GM12878 (cell line): ENCODE results near the gene TMOD3.

Experiments used
- CTCF ChIP-seq, 3 experiments: IDR thresholded peaks in 2 of 3; conservative IDR thresholded peaks in 1 of 3; 2 replicates each; pipeline ENCODE4 v1.5.1; 2011; ENCODE audit warnings: low read depth in 3 of 3, low read length in 3 of 3, mild to moderate bottlenecking in 3 of 3, control low read depth in 2 of 3, moderate library complexity in 2 of 3, inconsistent platforms in 1 of 3, mixed read lengths in 1 of 3; ENCODE audit not compliant: control insufficient read depth in 2 of 3, insufficient read depth in 1 of 3; ENCODE audit errors: extremely low read depth in 1 of 3
- ETV6 ChIP-seq, 2 experiments: fragments of 450-650 bp in 1 of 2; IDR thresholded peaks in 1 of 2; conservative IDR thresholded peaks in 1 of 2; 2 replicates each; pipeline ENCODE4 v1.6.1; 2014; ENCODE audit warnings: antibody characterized with exemption in 1 of 2, borderline replicate concordance in 1 of 2, low read depth in 1 of 2, mild to moderate bottlenecking in 1 of 2, moderate library complexity in 1 of 2
- FOXM1 ChIP-seq: IDR thresholded peaks from 2 replicates; pipeline ENCODE4 v1.6.1; 2012; ENCODE audit warnings: low read depth, mild to moderate bottlenecking, inconsistent platforms, low read length, moderate library complexity
- POLR2A ChIP-seq: IDR thresholded peaks from 2 replicates; pipeline ENCODE4 v1.6.1; 2011; ENCODE audit warnings: low read depth, mild to moderate bottlenecking, low read length
- POLR2AphosphoS5 ChIP-seq: IDR thresholded peaks from 2 replicates; pipeline ENCODE4 v1.6.1; 2011; ENCODE audit warnings: mild to moderate bottlenecking, low read length, inconsistent platforms
- RAD21 ChIP-seq: IDR thresholded peaks from 2 replicates; pipeline ENCODE4 v1.6.1; 2011; ENCODE audit warnings: mild to moderate bottlenecking, low read depth, low read length, moderate library complexity; ENCODE audit not compliant: insufficient read depth
- SP1 ChIP-seq: IDR thresholded peaks from one replicate; pipeline ENCODE4 v1.6.1; 2011; ENCODE audit warnings: low read depth, low read length

GRCh38 chr15:51884041-51884440, 54.6 kb downstream of the TMOD3 start:
- TF ChIP-seq CTCF (IDR thresholded peaks at IDR 0.05 in 2 of 3, conservative IDR thresholded peaks at IDR 0.05 in 1 of 3; ENCODE audit: control insufficient read depth in 2 of 3, extremely low read depth in 1 of 3, insufficient read depth in 1 of 3, low read depth in 3 of 3, low read length in 3 of 3) (no peak), POLR2A (no peak), FOXM1 (no peak), POLR2AphosphoS5 (no peak), RAD21 (no peak), ETV6 (conservative IDR thresholded peaks at IDR 0.05 in 1 of 2, IDR thresholded peaks at IDR 0.05 in 1 of 2; ENCODE audit: borderline replicate concordance in 1 of 2, low read depth in 1 of 2) (no peak), SP1 (no peak)
